Neural crest cell (in vitro differentiated cells): ENCODE measurements around the gene NRIP1. TPM values are rescaled to one million over a fixed set of nuclear protein-coding genes. Genes with fewer than 3 reads are reported as not detected.

ENCODE experiments used
- DNase-seq: peaks from one replicate; pipeline ENCODE4 v3.0.0; 2021; ENCODE audit warnings: low read depth, mixed read lengths, low spot score
- H3K27ac Mint-ChIP-seq: one replicate; pipeline ENCODE4 v1.8.0; 2021; ENCODE audit warnings: mild to moderate bottlenecking, mixed read lengths; ENCODE audit not compliant: unreplicated experiment
- H3K27me3 Mint-ChIP-seq: 2 replicates; pipeline ENCODE4 v1.8.0; 2021; ENCODE audit warnings: low read depth, mild to moderate bottlenecking, mixed read lengths
- H3K36me3 Mint-ChIP-seq: 2 replicates; pipeline ENCODE4 v1.8.0; 2021; ENCODE audit warnings: low read depth, mild to moderate bottlenecking, mixed read lengths
- H3K4me1 Mint-ChIP-seq: 2 replicates; pipeline ENCODE4 v1.8.0; 2021; ENCODE audit warnings: mixed read lengths
- H3K4me3 Mint-ChIP-seq: one replicate; pipeline ENCODE4 v1.8.0; 2021; ENCODE audit warnings: mild to moderate bottlenecking, mixed read lengths
- H3K9me3 Mint-ChIP-seq: 2 replicates; pipeline ENCODE4 v1.8.0; 2021; ENCODE audit warnings: mixed read lengths
- total RNA-seq: library from RNA; stranded (reverse); gene quantifications from 2 replicates; pipeline ENCODE4 v1.2.1, GENCODE V29; 2021
- TF ChIP-seq, protein P1 (sequence below): fragments of 200-600 bp; sonication (generic); conservative IDR thresholded peaks from 2 replicates; pipeline ENCODE4 v1.5.0; 2021; ENCODE audit warnings: antibody characterized with exemption, mild to moderate bottlenecking

Gene NRIP1
- total RNA-seq, 1 donor from 2014 or later, result 73.8 TPM

- DNase-seq, result no peak
- Mint-ChIP-seq H3K9me3 (peaks cover 3% of the 10 kb centered on the region), H3K27me3 (no peaks in the 10 kb centered on the region), H3K36me3 (peaks cover 5% of the 10 kb centered on the region), H3K27ac (no peak overlapping the region), H3K4me1 (peaks cover 11% of the 10 kb centered on the region), H3K4me3 (no peak overlapping the region)
- TF ChIP-seq, protein P1, sequence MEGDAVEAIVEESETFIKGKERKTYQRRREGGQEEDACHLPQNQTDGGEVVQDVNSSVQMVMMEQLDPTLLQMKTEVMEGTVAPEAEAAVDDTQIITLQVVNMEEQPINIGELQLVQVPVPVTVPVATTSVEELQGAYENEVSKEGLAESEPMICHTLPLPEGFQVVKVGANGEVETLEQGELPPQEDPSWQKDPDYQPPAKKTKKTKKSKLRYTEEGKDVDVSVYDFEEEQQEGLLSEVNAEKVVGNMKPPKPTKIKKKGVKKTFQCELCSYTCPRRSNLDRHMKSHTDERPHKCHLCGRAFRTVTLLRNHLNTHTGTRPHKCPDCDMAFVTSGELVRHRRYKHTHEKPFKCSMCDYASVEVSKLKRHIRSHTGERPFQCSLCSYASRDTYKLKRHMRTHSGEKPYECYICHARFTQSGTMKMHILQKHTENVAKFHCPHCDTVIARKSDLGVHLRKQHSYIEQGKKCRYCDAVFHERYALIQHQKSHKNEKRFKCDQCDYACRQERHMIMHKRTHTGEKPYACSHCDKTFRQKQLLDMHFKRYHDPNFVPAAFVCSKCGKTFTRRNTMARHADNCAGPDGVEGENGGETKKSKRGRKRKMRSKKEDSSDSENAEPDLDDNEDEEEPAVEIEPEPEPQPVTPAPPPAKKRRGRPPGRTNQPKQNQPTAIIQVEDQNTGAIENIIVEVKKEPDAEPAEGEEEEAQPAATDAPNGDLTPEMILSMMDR, result no peak
Measured at GRCh38 chr21:14952916-14953315, 111.9 kb downstream of the NRIP1 start.

DNA sequence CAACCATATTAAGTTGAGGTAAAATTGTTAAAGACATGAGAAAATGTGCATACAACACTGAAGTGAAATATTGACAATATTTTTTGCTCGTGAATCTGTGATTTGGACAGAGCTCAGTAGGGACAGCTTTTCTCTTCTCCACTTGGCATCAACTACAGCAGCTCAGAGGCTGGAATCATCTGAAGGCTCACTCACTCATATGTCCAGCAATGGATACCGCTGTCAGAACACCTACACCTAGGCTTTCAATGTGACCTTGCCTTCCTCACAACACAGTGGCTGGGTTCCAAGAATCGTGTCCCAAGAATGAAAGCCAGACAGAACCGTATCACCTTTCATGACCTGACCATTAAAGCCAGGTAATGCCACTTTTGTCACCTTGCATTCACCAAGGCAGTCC lies 115.2 kb downstream of the NRIP1 start:
- H3K9me3 Mint-ChIP-seq, result peaks cover 3% of the 10 kb centered on the region
- no peaks in the 10 kb centered on the region for H3K27me3 Mint-ChIP-seq
- no peak overlapping the region for H3K27ac Mint-ChIP-seq
- H3K36me3 Mint-ChIP-seq, result peaks cover 5% of the 10 kb centered on the region
- H3K4me1 Mint-ChIP-seq, result no peaks in the 10 kb centered on the region
- no peak for DNase-seq
- TF ChIP-seq, protein P1, result no peak
- H3K4me3 Mint-ChIP-seq, result no peak overlapping the region

GRCh38 chr21:14947613-14948160 lies 117.1 kb downstream of the NRIP1 start:
- H3K27ac Mint-ChIP-seq, result no peak overlapping the region
- DNase-seq, result no peak
- peaks cover 7% of the 10 kb centered on the region for H3K4me1 Mint-ChIP-seq
- H3K9me3 Mint-ChIP-seq, result peaks cover 3% of the 10 kb centered on the region
- peaks cover 8% of the 10 kb centered on the region for H3K36me3 Mint-ChIP-seq
- TF ChIP-seq, protein P1, result no peak
- no peaks in the 10 kb centered on the region for H3K27me3 Mint-ChIP-seq
- no peak overlapping the region for H3K4me3 Mint-ChIP-seq

GRCh38 chr21:14945176-14945575 lies 119.6 kb downstream of the NRIP1 start:
- Mint-ChIP-seq H3K36me3 (peaks cover 9% of the 10 kb centered on the region), H3K4me3 (no peak overlapping the region), H3K9me3 (peaks cover 9% of the 10 kb centered on the region), H3K27me3 (no peaks in the 10 kb centered on the region), H3K4me1 (peaks cover 8% of the 10 kb centered on the region), H3K27ac (no peak overlapping the region)
- TF ChIP-seq, protein P1, result no peak
- DNase-seq, result no peak

- no peak for DNase-seq
- H3K4me3 Mint-ChIP-seq, result no peak overlapping the region
- H3K36me3 Mint-ChIP-seq, result peaks cover 7% of the 10 kb centered on the region
- H3K27ac Mint-ChIP-seq, result no peak overlapping the region
- TF ChIP-seq, protein P1, result no peak
- peaks cover 9% of the 10 kb centered on the region for H3K9me3 Mint-ChIP-seq
- no peaks in the 10 kb centered on the region for H3K27me3 Mint-ChIP-seq
- H3K4me1 Mint-ChIP-seq, result peaks cover 8% of the 10 kb centered on the region
Measured at GRCh38 chr21:14943616-14944015, 121.2 kb downstream of the NRIP1 start.
